AG08396 (cell line): ENCODE results near the gene XAGE3.
"Not testable (repeated sequence)": the region's sequence is repeated elsewhere in the genome, so short reads cannot be mapped to it uniquely, and the experiment has no call there.

Experiments
- DNase-seq: peaks from one replicate; pipeline ENCODE4 v3.0.0; 2012; ENCODE audit warnings: low spot score, mixed read lengths

XAGE3 gene

GRCh38 chrX:52867610-52868348, at the start of gene XAGE3:
Gene XAGE3, minus strand, starts transcription at chrX:52868083. Its CDS starts 950 bp downstream, at chrX:52867133.
- no peak for DNase-seq

GRCh38 chrX:52914704-52915103, 46.8 kb upstream of the XAGE3 start:
- DNase-seq, result not testable (repeated sequence)

GRCh38 chrX:52913681-52914080, 45.8 kb upstream of the XAGE3 start:
- not testable (repeated sequence) for DNase-seq

GRCh38 chrX:52909313-52909969, 41.6 kb upstream of the XAGE3 start:
- not testable (repeated sequence) for DNase-seq

- not testable (repeated sequence) for DNase-seq
These were observed 40.0 kb upstream of the XAGE3 start for GRCh38 chrX:52907900-52908299.

GRCh38 chrX:52907137-52907536, 39.3 kb upstream of the XAGE3 start:
- not testable (repeated sequence) for DNase-seq

GRCh38 chrX:52906072-52906471, 38.2 kb upstream of the XAGE3 start:
- not testable (repeated sequence) for DNase-seq

- DNase-seq, result not testable (repeated sequence)
These were observed 37.6 kb upstream of the XAGE3 start for GRCh38 chrX:52905531-52905930.

GRCh38 chrX:52896855-52897709, 29.2 kb upstream of the XAGE3 start, which contains the start of gene FAM156B:
Gene FAM156B, plus strand, starts transcription at chrX:52897330. Its CDS starts 9,896 bp downstream, at chrX:52907226.
- DNase-seq, result not testable (repeated sequence)

GRCh38 chrX:52896438-52896837, 28.6 kb upstream of the XAGE3 start:
- DNase-seq, result not testable (repeated sequence)

GRCh38 chrX:52888090-52888489, 20.2 kb upstream of the XAGE3 start:
- not testable (repeated sequence) for DNase-seq

- DNase-seq, result not testable (repeated sequence)
These were observed 19.6 kb upstream of the XAGE3 start for GRCh38 chrX:52887459-52887858.

GRCh38 chrX:52876386-52876785, 8.5 kb upstream of the XAGE3 start:
- DNase-seq, result not testable (repeated sequence)

- not testable (repeated sequence) for DNase-seq
These were observed 7.6 kb upstream of the XAGE3 start for GRCh38 chrX:52875436-52875835.

GRCh38 chrX:52874661-52875060, 6.8 kb upstream of the XAGE3 start:
- no peak for DNase-seq

GRCh38 chrX:52873825-52874224, 5.9 kb upstream of the XAGE3 start:
- DNase-seq, result not testable (repeated sequence)

- no peak for DNase-seq
These were observed 2.2 kb upstream of the XAGE3 start for GRCh38 chrX:52870046-52870445.

- no peak for DNase-seq
These were observed 2.4 kb downstream of the XAGE3 start for GRCh38 chrX:52865343-52865998.

GRCh38 chrX:52856991-52857525, 10.8 kb downstream of the XAGE3 start:
- DNase-seq, result not testable (repeated sequence)

- DNase-seq, result no peak
These were observed 15.6 kb downstream of the XAGE3 start for GRCh38 chrX:52852110-52852860.

GRCh38 chrX:52843619-52844018, 24.3 kb downstream of the XAGE3 start:
- not testable (repeated sequence) for DNase-seq
